Right cardiac atrium (tissue), 5 donors: Measurements from ENCODE around the gene DCT. TPM values are rescaled to one million over a fixed set of nuclear protein-coding genes. Genes with fewer than 3 reads are reported as not detected.

Experiments
- ATAC-seq, 2 donors: fragments of 200-7000 bp; cut with Tn5 transposase; one replicate each; pipeline versions ENCODE4 v1.8.0 to v1.9.1; 2020; ENCODE audit warnings: moderate library complexity in 2 of 2, mild to moderate bottlenecking in 1 of 2
- DNase-seq, 3 donors: peaks; one replicate each; pipeline ENCODE4 v3.0.0-alpha.2; 2020
- H3K27ac ChIP-seq: one replicate; pipeline ENCODE4 v1.5.1; 2013; ENCODE audit warnings: mild to moderate bottlenecking, low read length, control low read depth, moderate library complexity
- H3K27me3 ChIP-seq: one replicate; pipeline ENCODE4 v1.6.1; 2013; ENCODE audit not compliant: control insufficient read depth, insufficient read depth
- H3K4me1 ChIP-seq: one replicate; pipeline ENCODE4 v1.6.1; 2013; ENCODE audit warnings: low read length; ENCODE audit not compliant: control insufficient read depth, insufficient read depth
- H3K4me3 ChIP-seq: one replicate; pipeline ENCODE4 v1.5.1; 2013; ENCODE audit warnings: low read length, control low read depth
- H3K9me3 ChIP-seq: one replicate; pipeline ENCODE4 v1.6.1; 2013; ENCODE audit warnings: low read length; ENCODE audit not compliant: control insufficient read depth
- WGBS: extraction: QIAGEN DNeasy Blood & Tissue Kit; methylation state at CpG from one replicate; pipeline ENCODE4 v1.1.7; 2013; 5-methylcytosine and 5-hydroxymethylcytosine counted together
- intact Hi-C, 4 donors: fragments of 100-400 bp; cut with DNase I; formaldehyde crosslinking; loops; one replicate each; pipeline versions ENCODE4 v1.11.0 to v1.14.0; 2022 to 2023
- polyA plus RNA-seq: library from polyadenylated mRNA; stranded (reverse); fragments of 200-250 nt; gene quantifications from one replicate; pipeline ENCODE4 v1.2.3, GENCODE V29; 2013
- total RNA-seq, 4 donors: library from RNA; stranded (reverse); fragmentation: NEBNext Ultra II Directional; extraction: Animal tissue kit (Norgen Biotek cat#: 25700); gene quantifications; one replicate each; pipeline ENCODE4 v1.2.1, GENCODE V29; 2021
- donor health status: healthy with polysubstance abuse.
- donor health status: DM: no; HTN: yes; CAD: no.
- donor health status: DM: no; HTN: no; CAD: no.
- donor health status: DM: no; HTN: yes; CAD: no; lungs with severe emphysema.
- donor health status: DM: yes; HTN: yes; CAD: no.

The DCT gene
- total and polyA plus RNA-seq, 5 donors = 0.18 to 0.46 (median 0.33) TPM

- H3K27ac ChIP-seq = no peak overlapping the region
- DNase-seq (no peak), ATAC-seq (no peak)
- intact Hi-C loops = no loop called here
- no peak overlapping the region for H3K4me3 ChIP-seq
- no peaks in the 10 kb centered on the region for H3K4me1 ChIP-seq
- H3K9me3 ChIP-seq = peaks cover 2% of the 10 kb centered on the region
- no peaks in the 10 kb centered on the region for H3K27me3 ChIP-seq
- 60% methylated on average over 7 of the region's 7 CpGs for WGBS
These were observed 62.9 kb downstream of the DCT start for GRCh38 chr13:94416454-94417080.

- no peaks in the 10 kb centered on the region for H3K4me1 ChIP-seq
- H3K27ac ChIP-seq = no peak overlapping the region
- no peak overlapping the region for H3K4me3 ChIP-seq
- no peaks in the 10 kb centered on the region for H3K9me3 ChIP-seq
- no peaks in the 10 kb centered on the region for H3K27me3 ChIP-seq
- intact Hi-C loops = no loop called here
- WGBS = 63% methylated on average over 7 of the region's 7 CpGs
- ATAC-seq = no peak
- DNase-seq = no peak
These were observed 63.8 kb downstream of the DCT start for GRCh38 chr13:94415500-94416237.

GRCh38 chr13:94414708-94415107 lies 64.8 kb downstream of the DCT start:
- intact Hi-C loops = no loop called here
- Histone ChIP-seq H3K27ac (no peak overlapping the region), H3K27me3 (no peaks in the 10 kb centered on the region), H3K9me3 (no peaks in the 10 kb centered on the region), H3K4me3 (no peak overlapping the region), H3K4me1 (no peaks in the 10 kb centered on the region)
- 23% methylated on average over 4 of the region's 4 CpGs for WGBS
- no peak for DNase-seq
- no peak for ATAC-seq

GRCh38 chr13:94414141-94414540 lies 65.3 kb downstream of the DCT start:
- ATAC-seq = no peak
- Histone ChIP-seq H3K4me3 (no peak overlapping the region), H3K27ac (no peak overlapping the region), H3K4me1 (no peaks in the 10 kb centered on the region), H3K27me3 (no peaks in the 10 kb centered on the region), H3K9me3 (no peaks in the 10 kb centered on the region)
- no peak for DNase-seq
- intact Hi-C loops = no loop called here
- WGBS = 97% methylated on average over 1 of the region's 1 CpG

GRCh38 chr13:94413598-94413944 lies 65.9 kb downstream of the DCT start:
- Histone ChIP-seq H3K9me3 (no peaks in the 10 kb centered on the region), H3K4me1 (no peaks in the 10 kb centered on the region), H3K27me3 (no peaks in the 10 kb centered on the region), H3K4me3 (no peak overlapping the region), H3K27ac (no peak overlapping the region)
- DNase-seq = no peak
- no peak for ATAC-seq
- intact Hi-C loops = no loop called here

- 38% methylated on average over 3 of the region's 3 CpGs for WGBS
- no peak for ATAC-seq
- no peak overlapping the region for H3K4me3 ChIP-seq
- no peak overlapping the region for H3K27ac ChIP-seq
- H3K27me3 ChIP-seq = no peaks in the 10 kb centered on the region
- no peaks in the 10 kb centered on the region for H3K9me3 ChIP-seq
- DNase-seq = no peak
- intact Hi-C loops = no loop called here
- no peaks in the 10 kb centered on the region for H3K4me1 ChIP-seq
These were observed 66.4 kb downstream of the DCT start for GRCh38 chr13:94412870-94413597.

- Histone ChIP-seq H3K4me1 (no peaks in the 10 kb centered on the region), H3K4me3 (no peak overlapping the region), H3K27ac (no peak overlapping the region), H3K9me3 (no peaks in the 10 kb centered on the region), H3K27me3 (no peaks in the 10 kb centered on the region)
- DNase-seq (no peak), ATAC-seq (no peak)
- intact Hi-C loops = no loop called here
- 74% methylated on average over 3 of the region's 3 CpGs for WGBS
These were observed 67.7 kb downstream of the DCT start for GRCh38 chr13:94411747-94412146.

- Histone ChIP-seq H3K27ac (no peak overlapping the region), H3K4me1 (no peaks in the 10 kb centered on the region), H3K9me3 (no peaks in the 10 kb centered on the region), H3K27me3 (no peaks in the 10 kb centered on the region), H3K4me3 (no peak overlapping the region)
- WGBS = 82% methylated on average over 7 of the region's 7 CpGs
- DNase-seq = no peak
- intact Hi-C loops = no loop called here
- ATAC-seq = no peak
These were observed 71.0 kb downstream of the DCT start for GRCh38 chr13:94408314-94409036.

GRCh38 chr13:94400874-94401273 lies 78.6 kb downstream of the DCT start:
- Histone ChIP-seq H3K27ac (no peak overlapping the region), H3K27me3 (no peaks in the 10 kb centered on the region), H3K9me3 (no peaks in the 10 kb centered on the region), H3K4me1 (no peaks in the 10 kb centered on the region), H3K4me3 (no peak overlapping the region)
- WGBS = 74% methylated on average over 4 of the region's 4 CpGs
- DNase-seq (no peak), ATAC-seq (no peak)
- intact Hi-C loops = no loop called here

- no peak for ATAC-seq
- Histone ChIP-seq H3K27ac (no peak overlapping the region), H3K27me3 (no peaks in the 10 kb centered on the region), H3K4me3 (no peak overlapping the region), H3K9me3 (no peaks in the 10 kb centered on the region), H3K4me1 (no peaks in the 10 kb centered on the region)
- DNase-seq = no peak
- intact Hi-C loops = no loop called here
These were observed 79.7 kb downstream of the DCT start for GRCh38 chr13:94399812-94400211.

GRCh38 chr13:94395860-94396259 lies 83.6 kb downstream of the DCT start:
- H3K27me3 ChIP-seq = no peaks in the 10 kb centered on the region
- DNase-seq (no peak), ATAC-seq (no peak)
- H3K27ac ChIP-seq = no peak overlapping the region
- 64% methylated on average over 5 of the region's 5 CpGs for WGBS
- no peaks in the 10 kb centered on the region for H3K4me1 ChIP-seq
- H3K4me3 ChIP-seq = no peak overlapping the region
- intact Hi-C loops = no loop called here
- no peaks in the 10 kb centered on the region for H3K9me3 ChIP-seq
